DND-41 (cell line): ENCODE results near the gene CR1L.
"Not testable (repeated sequence)": the region's sequence is repeated elsewhere in the genome, so short reads cannot be mapped to it uniquely, and the experiment has no call there.

ENCODE experiments used
- ATAC-seq: fragments of 200-7000 bp; cut with Tn5 transposase; 3 replicates; pipeline ENCODE4 v1.9.1; 2021; ENCODE audit warnings: low read depth; ENCODE audit not compliant: insufficient read depth
- DNase-seq: peaks from one replicate; pipeline ENCODE4 v3.0.0-alpha.2; 2020
- H2AFZ ChIP-seq: 2 replicates; pipeline ENCODE4 v1.6.0; 2012; ENCODE audit warnings: low read depth, low read length
- H3K27ac ChIP-seq: 2 replicates; pipeline ENCODE4 v1.5.1; 2012; ENCODE audit warnings: low read length, inconsistent platforms
- H3K27me3 ChIP-seq: fragments of 200-600 bp; sonication (generic); 2 replicates; pipeline ENCODE4 v1.6.0; 2012; ENCODE audit warnings: low read length, mild to moderate bottlenecking, inconsistent platforms; ENCODE audit not compliant: insufficient read depth, poor library complexity
- H3K36me3 ChIP-seq: 2 replicates; pipeline ENCODE4 v1.5.1; 2012; ENCODE audit warnings: low read length, inconsistent platforms; ENCODE audit not compliant: insufficient read depth
- H3K4me1 ChIP-seq: 2 replicates; pipeline ENCODE4 v1.5.1; 2012; ENCODE audit warnings: mild to moderate bottlenecking, low read length; ENCODE audit not compliant: insufficient read depth
- H3K4me2 ChIP-seq: 2 replicates; pipeline ENCODE4 v1.6.0; 2012; ENCODE audit warnings: mild to moderate bottlenecking, moderate library complexity, low read length, inconsistent platforms; ENCODE audit not compliant: insufficient read depth
- H3K4me3 ChIP-seq, 2 experiments: fragments of 200-600 bp in 1 of 2; shearing (Covaris generic) in 1 of 2; 2 replicates each; pipeline ENCODE4 v1.5.1; 2012 to 2016; ENCODE audit warnings: inconsistent platforms in 2 of 2, low read length in 2 of 2, mild to moderate bottlenecking in 2 of 2, low read depth in 1 of 2, moderate library complexity in 1 of 2
- H3K79me2 ChIP-seq: 2 replicates; pipeline ENCODE4 v1.6.0; 2012; ENCODE audit warnings: low read length, inconsistent platforms; ENCODE audit not compliant: insufficient read depth
- H3K9ac ChIP-seq: 2 replicates; pipeline ENCODE4 v1.6.0; 2012; ENCODE audit warnings: low read depth, mild to moderate bottlenecking, inconsistent platforms, low read length, moderate library complexity
- H3K9me3 ChIP-seq: 2 replicates; pipeline ENCODE4 v1.5.1; 2012; ENCODE audit warnings: low read length, moderate library complexity, mild to moderate bottlenecking, inconsistent platforms; ENCODE audit not compliant: insufficient read depth, severe bottlenecking
- H4K20me1 ChIP-seq: 2 replicates; pipeline ENCODE4 v1.6.0; 2012; ENCODE audit warnings: low read length; ENCODE audit not compliant: insufficient read depth
- EZH2 ChIP-seq: IDR thresholded peaks from 3 replicates; pipeline ENCODE4 v1.6.1; 2012; ENCODE audit warnings: borderline replicate concordance, low read depth, mild to moderate bottlenecking, moderate library complexity, low read length, inconsistent platforms; ENCODE audit not compliant: severe bottlenecking
- TF ChIP-seq, protein P1 (sequence below): IDR thresholded peaks from 2 replicates; pipeline ENCODE4 v1.5.1; 2012; ENCODE audit warnings: borderline replicate concordance, low read length, moderate library complexity, mild to moderate bottlenecking; ENCODE audit not compliant: poor library complexity, severe bottlenecking; ENCODE audit errors: extremely low read depth

CR1L gene

DNA sequence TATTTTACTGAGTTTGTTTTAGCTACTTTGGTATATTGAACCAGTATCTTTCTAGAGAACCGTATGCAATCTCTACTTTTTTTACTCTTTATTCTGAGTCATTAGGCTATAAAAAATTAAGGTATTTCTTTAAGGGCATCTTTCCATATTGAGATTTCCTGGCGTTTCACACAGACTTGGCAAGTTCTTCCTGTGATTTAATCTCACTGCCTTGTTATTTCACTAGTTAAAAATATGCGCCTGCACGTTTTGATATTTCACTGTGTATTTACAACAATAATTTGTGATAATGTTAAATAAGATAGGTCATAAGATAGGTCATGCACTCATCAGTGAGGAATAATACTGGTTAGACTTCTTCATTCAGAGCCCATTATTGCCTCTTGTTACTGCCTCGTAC, 16.2 kb upstream of the CR1L start:
- Histone ChIP-seq H3K4me2 (no peak overlapping the region), H4K20me1 (no peaks in the 10 kb centered on the region), H3K27me3 (peaks cover 2% of the 10 kb centered on the region), H3K27ac (no peak overlapping the region), H3K79me2 (no peaks in the 10 kb centered on the region), H3K9me3 (no peaks in the 10 kb centered on the region), H3K4me1 (no peaks in the 10 kb centered on the region), H3K4me3 (no peak overlapping the region), H3K9ac (no peak overlapping the region), H2AFZ (no peak overlapping the region), H3K36me3 (no peaks in the 10 kb centered on the region)
- DNase-seq (no peak), ATAC-seq (no peak)
- TF ChIP-seq EZH2 = no peak
- TF ChIP-seq, protein P1, sequence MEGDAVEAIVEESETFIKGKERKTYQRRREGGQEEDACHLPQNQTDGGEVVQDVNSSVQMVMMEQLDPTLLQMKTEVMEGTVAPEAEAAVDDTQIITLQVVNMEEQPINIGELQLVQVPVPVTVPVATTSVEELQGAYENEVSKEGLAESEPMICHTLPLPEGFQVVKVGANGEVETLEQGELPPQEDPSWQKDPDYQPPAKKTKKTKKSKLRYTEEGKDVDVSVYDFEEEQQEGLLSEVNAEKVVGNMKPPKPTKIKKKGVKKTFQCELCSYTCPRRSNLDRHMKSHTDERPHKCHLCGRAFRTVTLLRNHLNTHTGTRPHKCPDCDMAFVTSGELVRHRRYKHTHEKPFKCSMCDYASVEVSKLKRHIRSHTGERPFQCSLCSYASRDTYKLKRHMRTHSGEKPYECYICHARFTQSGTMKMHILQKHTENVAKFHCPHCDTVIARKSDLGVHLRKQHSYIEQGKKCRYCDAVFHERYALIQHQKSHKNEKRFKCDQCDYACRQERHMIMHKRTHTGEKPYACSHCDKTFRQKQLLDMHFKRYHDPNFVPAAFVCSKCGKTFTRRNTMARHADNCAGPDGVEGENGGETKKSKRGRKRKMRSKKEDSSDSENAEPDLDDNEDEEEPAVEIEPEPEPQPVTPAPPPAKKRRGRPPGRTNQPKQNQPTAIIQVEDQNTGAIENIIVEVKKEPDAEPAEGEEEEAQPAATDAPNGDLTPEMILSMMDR = no peak

DNA sequence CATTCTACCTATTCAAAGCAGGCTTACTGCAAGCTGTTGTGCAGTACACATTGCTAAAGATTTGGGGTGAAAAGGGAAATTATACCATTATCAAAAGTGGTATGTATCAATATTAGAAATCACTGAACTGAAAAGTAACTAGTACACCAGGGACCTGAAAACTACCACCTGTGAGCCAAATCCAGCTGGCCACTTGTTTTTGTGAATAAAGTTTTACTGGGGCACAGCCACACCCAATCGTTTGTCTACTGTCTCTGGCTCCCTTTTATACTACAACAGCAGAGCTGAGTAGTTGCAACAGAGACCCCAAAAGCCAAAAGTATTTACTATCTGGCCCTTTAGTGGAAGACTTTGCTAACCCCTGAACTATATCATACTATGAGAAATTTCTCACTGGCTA, 13.8 kb upstream of the CR1L start:
- ATAC-seq = no peak
- TF ChIP-seq EZH2 = no peak

DNA sequence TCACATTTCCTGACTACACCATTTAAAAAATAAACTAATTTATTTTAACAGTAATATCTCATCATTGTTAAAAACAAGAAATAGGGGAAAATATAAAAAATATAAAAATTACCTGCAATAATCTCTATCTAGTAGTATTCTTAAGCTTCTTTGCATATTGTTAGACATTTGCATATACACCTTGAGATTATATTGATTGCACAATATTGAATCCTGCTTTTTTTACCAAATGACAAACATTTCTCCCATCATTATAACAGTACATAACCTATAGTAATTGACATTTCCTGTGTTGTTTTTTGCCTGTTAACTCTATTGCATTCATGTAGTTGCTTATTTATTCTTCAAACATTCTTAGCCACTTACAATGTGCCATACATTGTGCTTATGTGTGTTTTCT, 11.7 kb upstream of the CR1L start:
- Histone ChIP-seq H2AFZ (no peak overlapping the region), H3K9me3 (no peaks in the 10 kb centered on the region), H3K4me2 (no peak overlapping the region), H3K79me2 (no peaks in the 10 kb centered on the region), H4K20me1 (no peaks in the 10 kb centered on the region), H3K4me3 (no peak overlapping the region), H3K9ac (no peak overlapping the region), H3K27ac (no peak overlapping the region), H3K27me3 (peaks cover 2% of the 10 kb centered on the region), H3K4me1 (no peaks in the 10 kb centered on the region), H3K36me3 (no peaks in the 10 kb centered on the region)
- DNase-seq = no peak
- TF ChIP-seq EZH2 = no peak
- TF ChIP-seq, protein P1 = no peak
- ATAC-seq = no peak

More for the DNA sequence above, 13.8 kb upstream of the CR1L start:
- no peaks in the 10 kb centered on the region for H3K79me2 ChIP-seq
- no peaks in the 10 kb centered on the region for H3K36me3 ChIP-seq
- no peak overlapping the region for H3K27ac ChIP-seq
- no peak for DNase-seq
- H3K4me3 ChIP-seq = no peak overlapping the region
- H3K4me1 ChIP-seq = no peaks in the 10 kb centered on the region
- H3K9me3 ChIP-seq = no peaks in the 10 kb centered on the region
- H3K4me2 ChIP-seq = no peak overlapping the region
- H2AFZ ChIP-seq = no peak overlapping the region
- H3K27me3 ChIP-seq = peaks cover 2% of the 10 kb centered on the region
- no peak overlapping the region for H3K9ac ChIP-seq
- no peaks in the 10 kb centered on the region for H4K20me1 ChIP-seq

DNA sequence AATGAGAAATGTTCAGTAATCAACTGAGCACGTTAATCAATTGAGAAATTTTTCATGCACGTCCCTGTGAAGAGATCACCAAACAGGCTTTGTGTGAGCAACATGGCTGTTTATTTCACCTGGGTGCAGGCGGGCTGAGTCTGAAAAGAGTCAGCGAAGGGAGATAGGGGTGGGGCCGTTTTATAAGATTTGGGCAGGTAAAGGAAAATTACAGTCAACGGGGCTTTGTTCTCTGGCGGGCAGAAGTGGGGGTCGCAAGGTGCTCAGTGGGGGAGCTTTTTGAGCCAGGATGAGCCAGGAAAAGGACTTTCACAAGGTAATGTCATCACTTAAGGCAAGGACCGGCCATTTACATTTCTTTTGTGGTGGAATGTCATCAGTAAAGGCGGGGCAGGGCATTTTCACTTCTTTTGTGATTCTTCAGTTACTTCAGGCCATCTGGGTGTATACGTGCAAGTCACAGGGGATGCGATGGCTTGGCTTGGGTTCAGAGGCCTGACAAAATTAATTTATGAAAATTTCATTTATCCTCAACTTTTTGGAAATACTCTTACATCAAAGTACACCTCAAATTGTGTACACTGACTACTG, 11.1 kb upstream of the CR1L start:
- H4K20me1 ChIP-seq, H3K79me2 ChIP-seq, H3K4me1 ChIP-seq, H3K27ac ChIP-seq, ATAC-seq, H3K27me3 ChIP-seq, H3K9ac ChIP-seq, H2AFZ ChIP-seq, H3K4me2 ChIP-seq, DNase-seq, H3K9me3 ChIP-seq, H3K4me3 ChIP-seq, H3K36me3 ChIP-seq: not testable (repeated sequence)

DNA sequence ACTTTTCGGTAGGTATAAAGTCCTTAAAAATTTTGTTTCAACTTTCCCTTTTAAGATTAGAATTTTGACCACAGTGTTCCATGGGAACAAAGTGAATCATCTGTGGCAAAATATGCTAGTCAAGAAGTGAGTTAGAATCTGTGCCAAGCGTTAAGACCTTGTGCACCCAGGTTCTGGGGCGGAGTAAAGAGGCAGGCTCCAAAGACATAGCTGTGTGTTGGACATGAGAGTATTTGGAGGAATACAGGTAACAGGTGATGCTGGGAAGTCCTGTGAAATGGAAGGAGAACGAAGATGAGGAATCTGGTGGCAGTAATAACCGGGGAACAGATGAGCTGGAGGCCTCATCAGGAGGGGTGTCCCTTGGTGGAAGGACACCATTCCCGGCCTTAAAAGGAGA, 10.6 kb upstream of the CR1L start:
- not testable (repeated sequence) for H4K20me1 ChIP-seq, H3K27ac ChIP-seq, H3K9me3 ChIP-seq, DNase-seq, H3K4me1 ChIP-seq, H3K9ac ChIP-seq, H2AFZ ChIP-seq, H3K27me3 ChIP-seq, H3K36me3 ChIP-seq, H3K79me2 ChIP-seq, ATAC-seq, H3K4me3 ChIP-seq, H3K4me2 ChIP-seq

DNA sequence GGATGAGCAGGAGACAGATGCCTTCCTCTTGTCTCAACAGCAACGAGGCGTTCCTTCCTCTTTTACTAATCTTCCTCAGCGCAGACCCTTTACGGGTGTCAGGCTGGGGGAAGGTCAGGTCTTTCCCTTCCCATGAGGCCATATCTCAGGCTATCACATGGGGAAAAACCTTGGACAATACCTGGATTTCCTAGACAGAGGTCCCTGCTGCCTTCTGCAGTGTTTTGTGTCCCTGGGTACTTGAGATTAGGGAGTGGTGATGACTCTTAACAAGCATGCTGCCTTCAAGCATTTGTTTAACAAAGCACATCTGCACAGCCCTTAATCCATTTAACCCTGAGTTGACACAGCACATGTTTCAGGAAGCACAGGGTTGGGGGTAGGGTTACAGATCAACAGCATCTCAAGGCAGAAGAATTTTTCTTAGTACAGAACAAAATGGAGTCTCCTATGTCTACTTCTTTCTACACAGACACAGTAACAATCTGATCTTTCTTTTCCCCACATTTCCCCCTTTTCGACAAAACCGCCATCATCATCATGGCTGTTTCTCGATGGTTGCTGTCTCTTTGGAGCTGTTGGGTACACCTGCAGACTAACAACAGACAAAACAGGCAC, 9.3 kb upstream of the CR1L start:
- H3K9me3 ChIP-seq, H4K20me1 ChIP-seq, H3K4me3 ChIP-seq, H3K36me3 ChIP-seq, H3K27ac ChIP-seq, H2AFZ ChIP-seq, H3K9ac ChIP-seq, DNase-seq, H3K4me2 ChIP-seq, ATAC-seq, H3K27me3 ChIP-seq, H3K4me1 ChIP-seq, H3K79me2 ChIP-seq: not testable (repeated sequence)
